HEK293T (cell line): Measurements from ENCODE around the gene TAOK1.

Experiments
- ARNT ChIP-seq: fragments of 450-650 bp; IDR thresholded peaks from 2 replicates; pipeline ENCODE4 v1.6.1; 2017; ENCODE audit warnings: mild to moderate bottlenecking
- BHLHE40 ChIP-seq: fragments of 450-650 bp; IDR thresholded peaks from 2 replicates; pipeline ENCODE4 v1.6.1; 2016; ENCODE audit warnings: mild to moderate bottlenecking, moderate library complexity, borderline replicate concordance
- ELF4 ChIP-seq: fragments of 450-650 bp; IDR thresholded peaks from 2 replicates; pipeline ENCODE4 v1.6.1; 2017; ENCODE audit warnings: antibody characterized with exemption
- FOXA1 ChIP-seq: fragments of 450-650 bp; IDR thresholded peaks from 2 replicates; pipeline ENCODE4 v1.6.1; 2016; ENCODE audit warnings: mild to moderate bottlenecking
- FOXK2 ChIP-seq: fragments of 450-650 bp; IDR thresholded peaks from 2 replicates; pipeline ENCODE4 v1.6.1; 2016; ENCODE audit warnings: mild to moderate bottlenecking
- FOXM1 ChIP-seq: fragments of 450-650 bp; IDR thresholded peaks from 2 replicates; pipeline ENCODE4 v1.6.1; 2017; ENCODE audit warnings: mild to moderate bottlenecking, borderline replicate concordance
- HDGF ChIP-seq: fragments of 450-650 bp; IDR thresholded peaks from 2 replicates; pipeline ENCODE4 v1.6.1; 2017; ENCODE audit warnings: antibody characterized with exemption, borderline replicate concordance
- LEF1 ChIP-seq: fragments of 450-650 bp; IDR thresholded peaks from 2 replicates; pipeline ENCODE4 v1.6.1; 2017; ENCODE audit warnings: mild to moderate bottlenecking, borderline replicate concordance
- NFRKB ChIP-seq: fragments of 450-650 bp; IDR thresholded peaks from 2 replicates; pipeline ENCODE4 v1.6.1; 2016; ENCODE audit warnings: mild to moderate bottlenecking, moderate library complexity
- SP1 ChIP-seq: fragments of 450-650 bp; IDR thresholded peaks from 2 replicates; pipeline ENCODE4 v1.6.1; 2017
- SUZ12 ChIP-seq: fragments of 450-650 bp; IDR thresholded peaks from 2 replicates; pipeline ENCODE4 v1.6.1; 2016; ENCODE audit warnings: mild to moderate bottlenecking
- TARDBP ChIP-seq: fragments of 450-650 bp; IDR thresholded peaks from 2 replicates; pipeline ENCODE4 v1.6.1; 2016
- ZNF384 ChIP-seq: fragments of 450-650 bp; IDR thresholded peaks from 2 replicates; pipeline ENCODE4 v1.6.1; 2016

DNA sequence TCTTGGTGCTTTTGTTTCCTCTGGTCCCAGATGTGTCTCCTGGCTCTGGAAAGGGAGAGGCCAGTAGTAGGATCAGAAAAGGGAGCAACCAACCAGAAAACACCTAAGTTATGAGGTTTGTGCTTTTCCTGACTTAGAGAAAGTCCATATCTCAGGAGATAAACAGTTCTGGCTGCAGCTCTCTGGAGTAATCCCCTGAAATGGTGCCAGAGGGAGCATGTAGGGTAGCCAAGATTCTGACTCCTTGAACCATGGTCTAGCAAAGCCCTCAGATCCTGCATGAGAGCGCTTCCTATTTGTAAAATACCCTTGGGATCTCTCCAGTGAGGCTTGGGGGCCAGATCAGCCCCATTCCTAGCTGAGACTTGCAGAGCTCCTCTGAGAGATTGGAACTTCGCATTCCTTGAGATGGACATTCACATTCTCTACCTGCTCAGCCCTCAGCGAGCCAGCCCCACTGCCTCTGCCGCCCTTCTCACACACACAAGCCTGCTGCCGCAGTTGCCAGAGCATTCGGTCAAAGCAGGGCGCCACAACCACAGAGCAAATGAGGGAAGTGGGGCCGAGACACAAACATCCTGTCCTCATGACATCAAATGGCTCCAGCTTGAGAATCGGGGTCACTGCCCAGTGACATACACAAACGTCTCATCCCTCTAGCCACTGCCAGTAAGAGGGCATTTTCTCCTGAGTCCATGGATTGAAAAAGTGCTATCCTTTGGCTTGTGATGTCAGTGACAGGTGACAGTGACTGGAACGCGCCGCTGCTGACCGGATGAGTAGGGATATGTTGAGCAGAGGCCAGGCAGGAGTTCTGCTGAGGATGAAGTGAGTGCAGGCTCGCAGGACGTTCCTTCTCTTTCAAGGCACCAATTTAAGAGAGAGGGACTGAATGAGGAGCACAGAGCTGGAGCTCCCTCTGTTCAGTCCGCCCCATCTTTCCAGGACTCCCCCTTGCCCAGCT is 171.7 kb downstream of the TAOK1 start:
- TF ChIP-seq ARNT: no peak
- TF ChIP-seq SUZ12: no peak
- TF ChIP-seq BHLHE40: no peak
- TF ChIP-seq HDGF: no peak
- no peak for TF ChIP-seq FOXA1
- TF ChIP-seq ZNF384: no peak
- TF ChIP-seq ELF4: no peak
- TF ChIP-seq TARDBP: no peak
- no peak for TF ChIP-seq SP1
- TF ChIP-seq FOXK2: no peak
- TF ChIP-seq FOXM1: no peak
- TF ChIP-seq LEF1: no peak
- TF ChIP-seq NFRKB: no peak
